ENCODE measurements around the gene BRIP1.

DNA sequence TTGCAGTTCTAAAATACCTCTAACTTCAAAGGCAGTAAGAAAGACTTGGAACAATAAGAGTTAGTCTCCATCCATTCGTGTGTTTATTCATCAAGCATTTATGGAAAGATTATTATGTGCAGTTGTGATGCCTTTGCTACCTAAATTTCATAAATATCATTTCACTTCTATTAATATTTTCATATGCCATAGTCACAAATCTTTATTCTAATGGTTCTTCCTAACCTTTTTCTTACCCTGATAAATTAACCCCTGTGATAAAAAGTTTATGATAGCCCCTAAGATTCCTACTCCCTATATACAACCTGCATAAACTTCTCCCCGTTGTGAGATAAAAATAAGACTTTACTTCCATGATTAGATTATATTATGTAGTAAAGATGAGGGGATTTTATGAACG is 94.9 kb downstream of the BRIP1 start:
- TF ChIP-seq, protein P1, sequence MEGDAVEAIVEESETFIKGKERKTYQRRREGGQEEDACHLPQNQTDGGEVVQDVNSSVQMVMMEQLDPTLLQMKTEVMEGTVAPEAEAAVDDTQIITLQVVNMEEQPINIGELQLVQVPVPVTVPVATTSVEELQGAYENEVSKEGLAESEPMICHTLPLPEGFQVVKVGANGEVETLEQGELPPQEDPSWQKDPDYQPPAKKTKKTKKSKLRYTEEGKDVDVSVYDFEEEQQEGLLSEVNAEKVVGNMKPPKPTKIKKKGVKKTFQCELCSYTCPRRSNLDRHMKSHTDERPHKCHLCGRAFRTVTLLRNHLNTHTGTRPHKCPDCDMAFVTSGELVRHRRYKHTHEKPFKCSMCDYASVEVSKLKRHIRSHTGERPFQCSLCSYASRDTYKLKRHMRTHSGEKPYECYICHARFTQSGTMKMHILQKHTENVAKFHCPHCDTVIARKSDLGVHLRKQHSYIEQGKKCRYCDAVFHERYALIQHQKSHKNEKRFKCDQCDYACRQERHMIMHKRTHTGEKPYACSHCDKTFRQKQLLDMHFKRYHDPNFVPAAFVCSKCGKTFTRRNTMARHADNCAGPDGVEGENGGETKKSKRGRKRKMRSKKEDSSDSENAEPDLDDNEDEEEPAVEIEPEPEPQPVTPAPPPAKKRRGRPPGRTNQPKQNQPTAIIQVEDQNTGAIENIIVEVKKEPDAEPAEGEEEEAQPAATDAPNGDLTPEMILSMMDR (IDR thresholded peaks at IDR 0.05; ENCODE audit: low read depth, low read length), result no peak
- TF ChIP-seq EZH2phosphoT487 (IDR thresholded peaks at IDR 0.05; ENCODE audit: low read depth), result no peak

Data from OCI-LY3 (cell line).